HEK293 (cell line): ENCODE results near the gene TNFRSF6B.

Experiments
- KLF7 ChIP-seq: fragments of 450-650 bp; formaldehyde crosslinking; IDR thresholded peaks from 2 replicates; pipeline ENCODE4 v1.5.1; 2016; ENCODE audit warnings: missing biosample characterization, missing genetic modification characterization, borderline replicate concordance
- PATZ1 ChIP-seq: fragments of 450-650 bp; formaldehyde crosslinking; IDR thresholded peaks from 2 replicates; pipeline ENCODE4 v1.5.1; 2016; ENCODE audit warnings: missing biosample characterization, missing genetic modification characterization
- PRDM10 ChIP-seq: fragments of 450-650 bp; formaldehyde crosslinking; IDR thresholded peaks from 2 replicates; pipeline ENCODE4 v1.5.1; 2016; ENCODE audit warnings: missing biosample characterization, missing genetic modification characterization
- PRDM2 ChIP-seq: fragments of 450-650 bp; formaldehyde crosslinking; IDR thresholded peaks from 2 replicates; pipeline ENCODE4 v1.5.1; 2016; ENCODE audit warnings: missing biosample characterization, missing genetic modification characterization, borderline replicate concordance
- TSHZ1 ChIP-seq: fragments of 450-650 bp; formaldehyde crosslinking; IDR thresholded peaks from 2 replicates; pipeline ENCODE4 v1.5.1; 2016; ENCODE audit warnings: missing biosample characterization, missing genetic modification characterization, borderline replicate concordance
- ZBTB17 ChIP-seq: fragments of 450-650 bp; formaldehyde crosslinking; IDR thresholded peaks from 2 replicates; pipeline ENCODE4 v1.5.1; 2016; ENCODE audit warnings: missing biosample characterization, missing genetic modification characterization
- ZNF223 ChIP-seq: fragments of 450-650 bp; formaldehyde crosslinking; IDR thresholded peaks from 2 replicates; pipeline ENCODE4 v1.5.1; 2016; ENCODE audit warnings: missing biosample characterization, missing genetic modification characterization
- ZNF404 ChIP-seq: fragments of 450-650 bp; formaldehyde crosslinking; IDR thresholded peaks from 2 replicates; pipeline ENCODE4 v1.5.1; 2017; ENCODE audit warnings: missing biosample characterization, missing genetic modification characterization
- ZNF623 ChIP-seq: fragments of 450-650 bp; formaldehyde crosslinking; IDR thresholded peaks from 2 replicates; pipeline ENCODE4 v1.5.1; 2016; ENCODE audit warnings: missing biosample characterization, missing genetic modification characterization
- ZNF624 ChIP-seq: fragments of 450-650 bp; formaldehyde crosslinking; IDR thresholded peaks from 2 replicates; pipeline ENCODE4 v1.5.1; 2017; ENCODE audit warnings: missing biosample characterization, missing genetic modification characterization

Gene TNFRSF6B

GRCh38 chr20:63736893-63737694, 40.6 kb downstream of the TNFRSF6B start (continued):
- TF ChIP-seq TSHZ1 (tag by site-specific recombination) (no peak), ZBTB17 (tag by site-specific recombination) (no peak), PATZ1 (tag by site-specific recombination) (peak; percentile 23; the same call in 1 of the 2 replicates), ZNF404 (no peak), ZNF623 (tag by site-specific recombination) (no peak), KLF7 (tag by site-specific recombination) (no peak), ZNF223 (tag by site-specific recombination) (no peak), ZNF624 (tag by site-specific recombination) (no peak), PRDM2 (tag by site-specific recombination) (no peak), PRDM10 (tag by site-specific recombination) (no peak)
- TF ChIP-seq, all 188 proteins: peak for 4
